ENCODE results near the gene SIPA1L3.
A peak's percentile ranks its signal among the peaks of the same experiment; 100 is the strongest.
"Not testable (repeated sequence)": the region's sequence is repeated elsewhere in the genome, so short reads cannot be mapped to it uniquely, and the experiment has no call there.

SIPA1L3 gene

GRCh38 chr19:37906869-37907734, at the start of gene SIPA1L3:
TSS of gene SIPA1L3 (plus strand) at chr19:37907208. CDS start at chr19:38081566, 174,358 bp downstream.
- TF ChIP-seq CTCF (IDR thresholded peaks at IDR 0.05; ENCODE audit: low read depth, low read length): no peak
- DNase-seq (ENCODE audit: low read depth in 2 of 2): peak; percentile 95 to 96
- H3K4me3 ChIP-seq (replicated peaks in 1 of 2; ENCODE audit: low read depth in 2 of 2, low read length in 2 of 2): peak within 1 kb of the TSS; percentile 93 to 95

- no peak overlapping the region for H3K4me3 ChIP-seq (replicated peaks in 1 of 2; ENCODE audit: low read depth in 2 of 2, low read length in 2 of 2)
- no peak for TF ChIP-seq CTCF (IDR thresholded peaks at IDR 0.05; ENCODE audit: low read depth, low read length)
- DNase-seq (ENCODE audit: low read depth in 2 of 2): no peak
Observed at GRCh38 chr19:37864501-37864900, 42.5 kb upstream of the SIPA1L3 start.

- DNase-seq (ENCODE audit: low read depth in 2 of 2): not testable (repeated sequence)
Observed at GRCh38 chr19:37865930-37866329, 41.1 kb upstream of the SIPA1L3 start.

GRCh38 chr19:37867831-37868230, 39.2 kb upstream of the SIPA1L3 start:
- DNase-seq (ENCODE audit: low read depth in 2 of 2): peak; percentile 2 to 84
- TF ChIP-seq CTCF (IDR thresholded peaks at IDR 0.05; ENCODE audit: low read depth, low read length): no peak
- no peak overlapping the region for H3K4me3 ChIP-seq (replicated peaks in 1 of 2; ENCODE audit: low read depth in 2 of 2, low read length in 2 of 2)

More at GRCh38 chr19:37865930-37866329, 41.1 kb upstream of the SIPA1L3 start:
- H3K4me3 ChIP-seq (replicated peaks in 1 of 2; ENCODE audit: low read depth in 2 of 2, low read length in 2 of 2): not testable (repeated sequence)

GRCh38 chr19:37869766-37870340, 37.2 kb upstream of the SIPA1L3 start:
- H3K4me3 ChIP-seq (replicated peaks in 1 of 2; ENCODE audit: low read depth in 2 of 2, low read length in 2 of 2): no peak overlapping the region
- TF ChIP-seq CTCF (IDR thresholded peaks at IDR 0.05; ENCODE audit: low read depth, low read length): no peak
- no peak for DNase-seq (ENCODE audit: low read depth in 2 of 2)

GRCh38 chr19:37872383-37872782, 34.6 kb upstream of the SIPA1L3 start:
- no peak overlapping the region for H3K4me3 ChIP-seq (replicated peaks in 1 of 2; ENCODE audit: low read depth in 2 of 2, low read length in 2 of 2)
- TF ChIP-seq CTCF (IDR thresholded peaks at IDR 0.05; ENCODE audit: low read depth, low read length): no peak
- peak in 1 of 2 donors; percentile 31 for DNase-seq (ENCODE audit: low read depth in 2 of 2)

- TF ChIP-seq CTCF (IDR thresholded peaks at IDR 0.05; ENCODE audit: low read depth, low read length): no peak
- no peak overlapping the region for H3K4me3 ChIP-seq (replicated peaks in 1 of 2; ENCODE audit: low read depth in 2 of 2, low read length in 2 of 2)
- no peak for DNase-seq (ENCODE audit: low read depth in 2 of 2)
Observed at GRCh38 chr19:37874784-37875183, 32.2 kb upstream of the SIPA1L3 start.

Data from cardiac fibroblast (primary cell).